Subcutaneous adipose tissue (tissue), 4 donors: Measurements from ENCODE around the gene AGAP1. TPM values are rescaled to one million over a fixed set of nuclear protein-coding genes. Genes with fewer than 3 reads are reported as not detected.

Source experiments
- CTCF ChIP-seq: fragments of 450-650 bp; IDR thresholded peaks from one replicate; pipeline ENCODE4 v1.5.1; 2016; ENCODE audit warnings: low read depth, mild to moderate bottlenecking, control low read depth, antibody characterized with exemption, moderate library complexity
- total RNA-seq, 4 donors: library from RNA; depleted of rRNA; stranded (reverse); fragments of >200 nt; gene quantifications; one replicate each; pipeline ENCODE4 v1.1.0, GENCODE V29; 2016

Gene AGAP1
- total RNA-seq, 4 donors from 2014 or later: 13.6 to 26.3 (median 23.6) TPM

GRCh38 chr2:236086403-236086970, 592.6 kb downstream of the AGAP1 start:
- TF ChIP-seq CTCF: no peak

GRCh38 chr2:236086971-236087465, 593.2 kb downstream of the AGAP1 start:
- TF ChIP-seq CTCF: no peak

GRCh38 chr2:236088368-236089057, 594.7 kb downstream of the AGAP1 start:
- no peak for TF ChIP-seq CTCF

GRCh38 chr2:236089271-236090026, 595.6 kb downstream of the AGAP1 start:
- no peak for TF ChIP-seq CTCF

GRCh38 chr2:236090027-236090382, 596.2 kb downstream of the AGAP1 start:
- TF ChIP-seq CTCF: no peak

GRCh38 chr2:236092714-236093113, 598.9 kb downstream of the AGAP1 start:
- no peak for TF ChIP-seq CTCF

- no peak for TF ChIP-seq CTCF
These were observed 599.3 kb downstream of the AGAP1 start for GRCh38 chr2:236093134-236093533.
